ENCODE data around the gene CES4A.
"Not testable (repeated sequence)": the region's sequence is repeated elsewhere in the genome, so short reads cannot be mapped to it uniquely, and the experiment has no call there.

GRCh38 chr16:66974156-66974931 lies 14.0 kb upstream of the CES4A start:
- not testable (repeated sequence) for TF ChIP-seq CTCF, POLR2A (IDR thresholded peaks at IDR 0.05)

All from thyroid gland (tissue), 4 donors.